ENCODE data around the gene CYP11A1.
A peak's percentile ranks its signal among the peaks of the same experiment; 100 is the strongest.

- TF ChIP-seq POLR2AphosphoS5 (IDR thresholded peaks at IDR 0.05): no peak
- peak in 1 of 2 donors; percentile 61 for TF ChIP-seq CTCF (IDR thresholded peaks at IDR 0.05)
- no peak for TF ChIP-seq POLR2A (IDR thresholded peaks at IDR 0.05)
- no peak for TF ChIP-seq EP300 (IDR thresholded peaks at IDR 0.05)
Measured at GRCh38 chr15:74307827-74308811, 59.3 kb downstream of the CYP11A1 start.

Data from suprapubic skin (tissue), 4 donors.